Sigmoid colon (tissue), 4 donors: ENCODE data around the gene AGA.

Source experiments
- EP300 ChIP-seq, 4 donors: sonication (generic); formaldehyde crosslinking; IDR thresholded peaks; one replicate each; pipeline ENCODE4 v1.6.1; 2017; ENCODE audit warnings: antibody characterized with exemption in 4 of 4
- POLR2A ChIP-seq, 2 donors: fragments of 450-650 bp; IDR thresholded peaks; one replicate each; pipeline ENCODE4 v1.6.1; 2016; ENCODE audit warnings: antibody characterized with exemption in 2 of 2, mild to moderate bottlenecking in 2 of 2, moderate library complexity in 2 of 2
- TF ChIP-seq, protein P1 (sequence below), 4 experiments: fragments of 450-650 bp in 3 of 4; fragments of 200-600 bp in 1 of 4; IDR thresholded peaks; one replicate each; pipeline ENCODE4 v1.5.1; 2016 to 2019; ENCODE audit warnings: antibody characterized with exemption in 4 of 4, mild to moderate bottlenecking in 3 of 4, moderate library complexity in 2 of 4

- TF ChIP-seq, protein P1, sequence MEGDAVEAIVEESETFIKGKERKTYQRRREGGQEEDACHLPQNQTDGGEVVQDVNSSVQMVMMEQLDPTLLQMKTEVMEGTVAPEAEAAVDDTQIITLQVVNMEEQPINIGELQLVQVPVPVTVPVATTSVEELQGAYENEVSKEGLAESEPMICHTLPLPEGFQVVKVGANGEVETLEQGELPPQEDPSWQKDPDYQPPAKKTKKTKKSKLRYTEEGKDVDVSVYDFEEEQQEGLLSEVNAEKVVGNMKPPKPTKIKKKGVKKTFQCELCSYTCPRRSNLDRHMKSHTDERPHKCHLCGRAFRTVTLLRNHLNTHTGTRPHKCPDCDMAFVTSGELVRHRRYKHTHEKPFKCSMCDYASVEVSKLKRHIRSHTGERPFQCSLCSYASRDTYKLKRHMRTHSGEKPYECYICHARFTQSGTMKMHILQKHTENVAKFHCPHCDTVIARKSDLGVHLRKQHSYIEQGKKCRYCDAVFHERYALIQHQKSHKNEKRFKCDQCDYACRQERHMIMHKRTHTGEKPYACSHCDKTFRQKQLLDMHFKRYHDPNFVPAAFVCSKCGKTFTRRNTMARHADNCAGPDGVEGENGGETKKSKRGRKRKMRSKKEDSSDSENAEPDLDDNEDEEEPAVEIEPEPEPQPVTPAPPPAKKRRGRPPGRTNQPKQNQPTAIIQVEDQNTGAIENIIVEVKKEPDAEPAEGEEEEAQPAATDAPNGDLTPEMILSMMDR (IDR thresholded peaks at IDR 0.05) = no peak
- TF ChIP-seq POLR2A (IDR thresholded peaks at IDR 0.05) (no peak), EP300 (IDR thresholded peaks at IDR 0.05) (no peak)
These were observed 34.2 kb downstream of the AGA start for GRCh38 chr4:177408023-177408422.
